AG08395 (cell line): ENCODE data around the gene AGBL4.

Source experiments
- DNase-seq: peaks from one replicate; pipeline ENCODE4 v3.0.0; 2012; ENCODE audit warnings: mixed read lengths, low spot score

AGBL4 gene

DNA sequence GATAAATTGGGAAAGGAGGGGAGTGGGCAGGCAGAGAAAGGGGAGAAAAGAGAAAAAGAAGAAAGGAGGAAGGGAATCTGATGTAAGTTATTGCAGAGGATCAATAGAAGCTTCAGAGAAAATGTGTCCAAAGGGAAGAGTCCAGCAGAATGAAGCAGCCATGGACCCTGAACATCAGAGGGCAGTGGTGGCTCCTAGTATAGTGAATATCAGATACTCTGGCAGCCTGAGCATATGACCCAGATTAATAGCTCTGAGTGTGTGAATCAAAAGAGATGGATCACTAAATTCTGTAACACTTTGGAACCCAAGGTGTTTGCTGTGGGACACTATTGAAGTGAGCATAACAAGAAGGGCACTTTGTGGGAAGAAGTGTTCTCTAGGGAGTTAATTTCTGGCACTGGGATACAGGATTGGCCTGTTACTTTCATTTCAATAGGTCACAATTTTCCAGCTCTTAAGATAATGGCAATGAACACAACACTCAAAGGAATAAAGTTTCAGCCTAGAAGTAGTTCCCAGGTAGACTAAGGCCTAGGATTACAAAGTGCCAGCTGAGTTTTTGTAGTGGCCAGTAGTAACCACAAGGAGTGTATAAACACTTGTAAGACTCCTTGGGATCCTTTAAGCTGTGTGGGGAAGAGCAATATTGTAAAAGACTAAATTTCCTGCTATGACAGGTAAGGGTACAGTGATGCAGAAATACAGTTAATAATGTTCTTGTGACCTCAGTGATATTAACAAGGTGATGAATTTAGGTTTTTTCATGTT is 1082.6 kb downstream of the AGBL4 start:
- DNase-seq, result no peak

DNA sequence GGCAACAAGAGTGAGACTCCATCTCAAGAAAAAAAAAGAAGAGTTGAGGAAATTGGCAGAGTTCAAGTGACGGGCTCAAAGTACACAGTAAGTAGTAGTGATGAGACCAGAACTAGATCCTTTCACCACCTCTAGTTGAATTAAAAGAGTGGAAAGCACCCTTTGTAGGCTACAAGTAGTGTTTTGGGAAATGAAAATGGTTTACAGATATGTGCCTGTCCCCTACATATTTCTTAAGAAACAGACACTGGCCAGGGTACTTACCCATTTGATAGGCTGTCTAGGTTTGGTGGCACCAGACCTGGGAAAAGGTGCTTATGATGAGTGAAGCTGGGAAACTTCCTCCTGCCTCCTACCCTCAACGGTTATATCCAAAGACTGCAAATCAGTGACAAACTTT is 1083.4 kb downstream of the AGBL4 start:
- DNase-seq, result no peak

DNA sequence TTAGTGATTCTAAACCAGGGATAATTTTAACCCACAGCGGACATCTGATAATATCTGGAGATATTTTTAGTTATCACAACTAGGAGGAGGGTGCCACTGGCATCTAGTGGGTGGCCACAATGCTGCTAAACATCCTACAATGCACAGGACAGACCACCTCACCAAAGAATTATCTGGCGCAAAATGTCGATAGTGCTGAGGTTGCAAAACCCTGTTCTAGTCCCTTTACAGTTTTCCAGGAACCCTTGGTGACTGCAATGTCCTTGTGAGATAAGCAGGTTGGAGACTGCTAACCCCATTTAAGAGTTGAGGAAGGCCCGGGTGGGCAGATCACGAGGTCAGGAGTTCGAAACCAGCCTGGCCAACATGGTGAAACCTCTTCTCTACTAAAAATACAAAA is 1083.9 kb downstream of the AGBL4 start:
- no peak for DNase-seq

DNA sequence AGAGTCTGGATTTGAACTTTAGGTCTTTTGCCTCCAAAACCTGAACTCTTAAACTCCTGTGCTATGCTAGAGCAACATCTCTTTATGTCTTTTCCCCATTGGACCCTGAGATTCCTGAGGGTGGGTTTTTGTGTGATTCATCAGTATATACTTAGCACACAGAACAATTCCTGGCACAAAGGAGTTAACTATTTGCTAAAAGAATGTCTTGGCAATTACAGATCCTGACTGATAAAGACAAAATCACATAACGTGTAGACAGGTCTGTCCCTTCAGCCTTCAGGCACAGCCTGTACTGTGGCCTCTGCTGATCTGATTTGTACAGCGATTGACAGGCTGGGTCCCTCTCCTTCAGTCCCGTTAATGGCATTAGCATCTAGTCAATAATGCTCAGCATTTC is 1084.7 kb downstream of the AGBL4 start:
- DNase-seq, result no peak

DNA sequence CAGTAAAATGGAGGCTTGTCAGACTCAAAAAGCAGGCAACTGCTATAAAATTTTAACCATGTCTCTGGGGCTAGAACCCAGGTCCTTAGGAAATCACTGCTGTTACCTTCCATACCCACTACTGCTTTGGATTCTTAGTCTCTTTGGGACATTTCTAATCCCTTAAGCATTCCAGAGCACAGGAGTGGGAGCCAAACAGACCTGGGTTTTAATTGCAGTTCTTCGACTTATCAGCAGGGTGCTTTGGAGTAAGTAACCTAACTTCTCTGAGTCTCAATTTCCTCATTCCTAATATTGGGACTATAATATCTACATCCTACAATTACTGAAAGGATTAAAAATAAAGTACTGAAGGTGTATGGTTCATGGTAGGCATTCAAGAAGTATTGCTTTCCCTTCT is 1086.0 kb downstream of the AGBL4 start:
- no peak for DNase-seq

DNA sequence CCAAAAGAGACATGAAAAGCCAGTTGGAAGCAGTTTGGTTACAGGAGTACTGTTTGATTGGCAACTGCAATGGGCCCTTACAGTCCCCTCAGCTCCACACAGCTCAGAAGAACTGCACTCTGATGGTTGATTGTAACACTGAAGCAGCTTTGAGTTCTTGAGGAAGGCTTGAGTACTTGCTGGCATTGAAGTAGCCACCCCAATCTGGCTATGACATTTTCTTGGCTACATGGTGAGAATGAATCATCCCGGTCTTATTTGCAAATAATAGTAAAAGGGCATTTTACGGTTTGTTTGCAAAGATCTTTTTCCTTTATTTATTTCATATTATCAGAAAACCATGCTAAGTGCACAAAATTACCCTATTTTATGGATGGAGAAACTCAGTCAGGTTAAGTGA is 1087.3 kb downstream of the AGBL4 start:
- DNase-seq, result no peak

DNA sequence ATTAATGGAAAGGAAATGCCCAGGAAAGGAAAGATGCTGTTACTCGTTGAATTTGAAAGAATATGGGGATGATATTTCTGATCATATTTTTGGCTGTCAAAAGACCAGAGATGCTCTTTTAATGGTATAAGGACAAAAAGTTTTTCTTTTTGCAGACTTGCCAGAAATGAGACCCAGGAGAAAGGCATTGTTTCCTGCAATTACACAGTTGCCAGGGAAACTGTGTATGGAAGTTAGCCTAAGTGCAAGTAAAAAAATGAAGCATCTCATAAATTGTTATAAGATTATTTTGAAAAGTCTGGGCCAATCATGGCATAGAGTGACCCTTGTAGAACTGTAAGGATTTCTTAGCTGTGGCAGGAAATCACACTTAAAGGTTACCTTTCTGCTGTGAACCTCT is 1091.4 kb downstream of the AGBL4 start:
- DNase-seq, result no peak

DNA sequence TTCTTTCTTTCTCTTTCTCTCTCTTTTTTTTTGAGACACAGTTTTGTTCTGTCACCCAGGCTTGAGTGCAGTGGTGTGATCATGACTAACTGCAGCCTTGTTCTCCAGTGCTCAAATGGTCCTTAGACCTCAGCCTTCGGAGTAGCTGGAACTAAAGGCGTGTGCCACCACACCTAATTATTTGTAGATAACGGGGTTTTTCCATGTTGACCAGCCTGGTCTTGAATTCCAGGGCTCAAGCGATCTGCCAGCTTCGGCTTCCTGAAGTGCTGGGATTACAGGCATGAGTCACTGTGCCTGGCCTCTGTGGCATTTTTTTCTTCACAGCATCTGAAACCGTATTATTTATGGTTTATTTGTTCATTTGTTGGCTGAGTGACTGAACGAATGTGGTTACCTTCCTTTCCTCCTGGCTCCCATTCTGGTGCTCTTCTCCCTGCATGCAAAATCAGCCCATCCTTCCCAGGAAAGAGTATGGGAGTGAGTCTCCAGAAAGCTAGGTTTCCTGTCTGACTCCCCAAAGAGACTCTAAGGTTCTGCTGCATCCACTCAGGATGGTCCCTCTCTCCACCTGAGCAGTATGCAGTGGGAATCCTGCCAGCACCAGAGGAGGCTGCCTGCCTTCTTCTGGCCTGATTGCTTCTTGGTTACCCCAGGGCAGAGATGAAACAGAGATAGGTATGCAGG is 1092.1 kb downstream of the AGBL4 start:
- DNase-seq, result peak; percentile 69

DNA sequence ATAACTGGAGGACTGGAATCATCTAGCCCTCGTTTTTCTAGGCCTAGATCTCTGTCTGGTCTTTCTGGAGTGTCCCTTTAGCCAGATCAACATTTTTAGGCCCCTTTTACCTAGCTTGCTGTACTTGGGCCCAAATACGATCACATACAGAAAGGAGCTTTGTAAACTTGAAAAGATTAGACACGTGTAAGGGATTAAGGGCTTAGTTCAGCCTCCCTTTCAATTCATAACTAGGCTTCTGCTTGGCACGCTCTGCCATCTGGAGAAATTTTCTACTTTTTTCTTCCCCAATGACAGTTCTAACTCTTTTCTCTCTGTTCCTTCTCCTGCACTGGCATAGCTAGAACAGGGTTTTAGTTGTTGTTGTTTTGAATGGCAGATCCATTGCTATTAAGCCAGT is 1093.7 kb downstream of the AGBL4 start:
- DNase-seq, result no peak

DNA sequence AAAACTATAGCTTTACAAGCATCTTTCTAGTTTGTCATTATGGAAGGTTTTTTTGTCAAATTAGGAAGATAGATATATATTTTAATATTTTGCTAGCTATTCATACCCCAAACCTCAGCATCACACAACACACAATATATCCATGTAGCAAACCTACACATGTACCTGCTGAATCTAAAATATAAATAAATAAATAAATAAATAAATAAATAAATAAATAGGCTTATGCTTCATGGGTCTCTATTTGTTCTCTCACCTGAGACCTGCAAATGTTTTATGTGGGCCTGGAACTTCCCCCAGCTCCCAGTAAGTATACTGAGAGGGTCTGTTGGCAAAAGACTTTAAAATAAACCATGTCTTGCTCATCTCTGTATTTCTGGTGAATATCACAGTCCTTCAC is 1099.7 kb downstream of the AGBL4 start:
- DNase-seq, result no peak

DNA sequence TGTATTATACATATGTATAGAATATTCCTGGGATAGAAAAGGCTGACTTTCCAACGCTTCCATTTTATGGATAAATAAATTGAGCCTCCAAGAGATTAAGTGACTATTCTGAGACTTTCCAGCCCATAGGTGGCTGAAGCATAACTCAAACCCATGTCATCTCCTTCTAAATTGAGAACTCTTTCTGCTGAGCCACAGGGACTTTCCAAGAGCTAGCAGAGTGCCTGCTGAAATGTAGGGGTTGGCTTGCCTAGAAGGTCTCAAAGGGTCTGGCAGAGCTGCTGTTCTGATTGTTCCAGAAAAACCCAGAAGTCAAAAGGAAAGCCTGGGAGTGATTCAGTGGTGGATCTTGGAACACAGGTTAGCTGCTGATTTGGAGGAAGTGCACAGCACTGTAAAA is 1100.6 kb downstream of the AGBL4 start:
- DNase-seq, result no peak

DNA sequence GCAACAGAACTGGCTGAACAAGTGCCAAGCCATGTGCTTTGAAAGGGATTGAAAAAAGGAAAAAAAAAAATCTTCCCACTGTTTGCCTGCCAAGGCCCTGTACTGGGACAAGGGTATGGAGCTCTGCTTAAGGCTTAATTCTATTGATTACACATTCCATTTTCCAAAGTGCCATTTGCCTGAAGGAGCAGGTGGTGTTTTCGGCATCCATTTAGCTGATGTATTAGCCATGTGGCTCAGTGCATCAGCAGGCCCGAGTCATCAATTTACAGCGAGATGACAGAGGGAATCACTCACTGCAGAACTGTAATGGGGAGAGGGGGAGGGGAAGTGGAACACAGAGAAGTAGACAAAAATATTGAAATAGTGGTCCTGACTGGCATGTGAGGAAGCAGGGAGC is 1102.9 kb downstream of the AGBL4 start:
- no peak for DNase-seq

DNA sequence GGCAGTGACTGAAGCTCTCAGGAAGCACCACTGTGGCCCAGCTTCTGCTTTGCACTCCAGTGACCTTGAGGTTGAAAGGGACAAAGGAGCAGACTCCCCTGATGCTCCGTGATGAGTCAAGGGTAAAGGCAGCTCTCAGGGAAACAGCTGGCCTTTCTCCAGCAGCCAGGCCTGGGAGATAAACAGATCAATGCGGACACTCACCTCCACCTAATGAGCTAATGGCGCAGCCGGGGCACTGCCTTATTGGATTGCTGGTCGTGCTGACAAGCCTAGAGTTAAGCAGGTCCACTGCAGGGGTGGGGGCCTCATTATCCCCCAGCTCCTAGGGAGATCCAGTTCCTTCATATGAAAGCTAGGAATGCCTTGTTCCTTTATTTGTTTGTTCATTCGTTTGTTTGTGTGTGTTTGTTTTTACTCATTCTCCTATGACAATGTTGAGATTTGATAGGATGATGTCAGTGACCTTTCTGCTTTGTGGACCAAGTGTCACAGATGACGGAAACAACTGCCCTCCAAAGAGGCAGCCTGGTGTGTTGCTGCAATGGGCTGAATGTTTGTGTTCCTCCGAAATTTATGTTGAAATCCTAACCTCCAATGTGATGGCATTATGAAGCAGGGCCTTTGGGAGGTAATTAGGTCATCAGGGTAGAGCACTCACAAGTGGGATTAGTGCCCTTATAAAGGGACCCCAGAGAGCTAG is 1105.7 kb downstream of the AGBL4 start:
- no peak for DNase-seq

DNA sequence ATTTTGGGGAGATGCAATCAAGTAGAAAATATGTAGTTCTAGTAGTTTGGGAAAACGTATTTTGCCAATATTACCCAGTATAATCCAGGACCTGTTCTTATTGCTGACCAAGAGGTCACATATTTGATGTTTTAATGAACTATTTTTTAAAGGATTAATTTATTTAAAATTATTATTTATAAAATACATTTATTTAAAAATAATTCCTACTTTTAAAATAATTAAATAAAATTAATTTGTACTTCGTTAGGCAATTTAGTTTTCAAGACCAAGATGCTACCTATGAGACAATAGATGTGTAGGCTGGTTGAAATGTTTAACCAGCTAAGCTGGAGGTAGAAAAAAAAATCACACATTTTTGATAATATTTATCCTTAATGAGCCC is 1106.7 kb downstream of the AGBL4 start:
- DNase-seq, result no peak

DNA sequence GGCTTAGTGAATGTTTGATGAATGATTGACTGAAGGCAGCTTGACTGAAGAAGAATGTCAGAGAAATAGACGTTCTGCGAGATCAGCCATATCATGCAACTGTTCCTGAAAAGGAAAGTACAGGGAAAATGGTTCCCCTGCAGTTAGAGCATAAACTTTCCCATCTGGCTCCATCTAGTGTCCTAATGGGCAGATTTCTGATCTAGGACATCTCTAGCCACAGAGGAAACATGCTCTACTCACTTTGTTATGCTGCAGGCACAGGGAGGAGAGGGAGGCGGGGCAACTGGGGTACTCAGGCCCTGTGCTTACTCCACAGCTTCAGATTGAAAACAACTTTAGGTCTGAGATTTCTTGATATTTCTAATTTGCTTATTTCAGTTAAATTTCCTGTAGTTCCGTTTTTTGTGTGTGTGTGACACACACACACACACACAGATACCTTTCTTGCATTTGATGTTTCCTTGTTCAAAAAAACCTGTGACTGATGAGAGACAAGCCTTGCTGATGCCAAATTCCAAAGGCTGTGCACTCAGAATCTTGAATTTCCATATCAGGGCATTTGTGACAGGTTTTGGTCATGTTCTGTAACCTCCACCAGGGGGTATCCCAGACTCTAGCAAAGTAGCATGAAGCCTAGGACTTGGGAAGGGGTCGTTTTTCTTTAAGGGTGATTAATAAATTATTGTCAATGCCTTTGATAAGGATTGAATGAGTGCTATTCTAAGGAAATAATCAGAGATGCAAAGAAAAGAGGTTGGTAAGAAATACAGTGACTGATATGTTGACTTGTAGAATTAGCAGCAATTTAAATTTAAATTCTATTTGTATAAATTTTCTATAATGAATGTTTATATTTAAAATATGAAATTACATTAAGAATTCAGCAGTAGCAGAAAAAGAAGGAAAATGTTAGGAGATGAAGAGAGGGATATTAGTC is 1107.4 kb downstream of the AGBL4 start:
- peak; percentile 77 for DNase-seq

DNA sequence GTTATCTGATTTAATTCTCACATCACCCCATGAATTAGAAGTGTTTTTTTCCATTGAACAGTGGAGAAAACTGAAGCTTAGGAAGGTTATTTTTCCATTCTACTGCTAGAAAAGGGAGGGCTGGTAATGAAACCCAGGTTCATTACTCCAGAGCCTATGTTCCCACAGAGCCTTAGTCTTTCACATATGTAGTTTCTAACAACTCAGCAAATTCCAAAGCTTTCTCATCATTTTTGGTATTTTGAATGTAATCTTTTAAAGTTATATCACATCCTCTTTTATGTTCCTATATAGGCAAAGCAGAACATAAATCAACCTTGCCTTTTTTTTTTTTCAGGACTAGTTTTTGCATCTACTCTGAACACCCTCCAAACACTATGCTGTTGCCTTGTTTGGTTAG is 1115.1 kb downstream of the AGBL4 start:
- DNase-seq, result no peak

DNA sequence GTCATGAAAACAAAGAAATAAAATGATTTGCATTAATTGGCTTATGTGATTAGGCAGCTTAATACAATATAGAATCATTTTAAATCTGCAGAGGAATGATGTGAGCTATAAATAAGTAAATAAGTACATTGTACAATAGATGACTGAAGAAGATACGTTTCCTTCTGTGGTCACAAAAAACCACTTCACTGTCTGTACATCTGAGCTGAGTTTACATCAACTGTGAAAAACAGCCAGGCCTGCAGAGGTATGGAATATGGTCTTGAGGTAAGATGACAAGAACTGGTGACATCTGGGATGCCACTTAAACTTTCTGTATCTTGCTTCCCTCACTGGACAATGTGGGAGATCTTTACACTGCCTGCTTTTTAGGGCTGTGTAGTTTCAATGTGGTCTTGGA is 1117.0 kb downstream of the AGBL4 start:
- DNase-seq, result no peak

DNA sequence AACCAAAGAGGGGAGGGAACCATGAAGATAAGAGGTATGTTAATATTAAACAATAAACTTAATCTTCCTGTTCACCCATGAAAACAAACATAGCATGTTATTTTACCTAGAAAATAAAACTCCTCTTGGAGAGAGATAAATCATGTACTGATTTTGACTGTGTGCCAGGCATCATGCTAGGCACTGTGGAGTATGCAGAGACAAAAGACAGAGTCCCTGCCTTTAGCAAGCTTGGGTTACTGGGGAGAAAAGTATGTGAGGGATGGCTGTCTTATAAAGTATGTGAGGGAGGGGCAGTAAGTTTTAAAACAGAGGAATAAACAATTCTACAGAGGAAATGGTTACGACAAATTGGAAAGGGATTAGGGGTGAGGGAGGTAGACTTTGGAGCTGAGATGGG is 1117.6 kb downstream of the AGBL4 start:
- no peak for DNase-seq

DNA sequence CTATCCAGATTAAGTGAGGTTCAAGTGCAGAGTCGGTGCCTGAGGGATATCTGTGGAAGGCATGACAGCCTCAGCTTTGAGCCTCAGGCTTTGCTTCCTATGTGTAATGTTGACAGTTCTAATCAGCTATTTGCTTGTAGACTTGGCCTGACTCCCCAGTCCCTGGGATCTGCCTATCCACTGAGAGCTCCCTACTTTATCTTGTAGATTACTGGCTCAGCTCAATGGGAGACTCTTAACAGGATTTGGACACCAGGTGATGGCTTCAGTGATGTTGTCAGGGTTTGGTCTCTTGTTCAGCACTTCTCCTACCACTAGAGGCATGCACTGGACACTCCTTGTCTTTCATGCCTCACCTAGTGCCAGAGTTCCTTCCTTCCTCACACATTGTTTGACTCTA is 1120.5 kb downstream of the AGBL4 start:
- DNase-seq, result no peak

DNA sequence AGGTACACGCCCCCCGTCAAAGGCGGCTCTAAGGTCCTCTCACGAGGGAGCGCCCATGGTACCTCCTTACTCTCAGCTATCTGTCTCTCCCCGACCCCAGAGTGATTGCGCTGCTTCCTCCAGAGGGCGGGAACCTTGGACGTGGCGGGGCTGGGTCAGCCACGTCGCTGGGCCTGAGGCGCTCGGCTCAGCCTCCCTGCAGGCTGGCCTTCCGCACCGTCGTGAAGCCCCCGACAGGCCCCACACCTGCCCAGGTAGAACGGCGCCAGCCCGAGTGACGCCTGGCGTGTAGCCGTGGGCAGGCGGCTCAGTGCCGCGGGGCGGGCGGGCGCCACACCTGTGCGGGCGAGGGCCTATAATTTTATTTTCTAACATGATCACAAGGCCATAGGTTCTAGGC is 1124.9 kb downstream of the AGBL4 start:
- no peak for DNase-seq

DNA sequence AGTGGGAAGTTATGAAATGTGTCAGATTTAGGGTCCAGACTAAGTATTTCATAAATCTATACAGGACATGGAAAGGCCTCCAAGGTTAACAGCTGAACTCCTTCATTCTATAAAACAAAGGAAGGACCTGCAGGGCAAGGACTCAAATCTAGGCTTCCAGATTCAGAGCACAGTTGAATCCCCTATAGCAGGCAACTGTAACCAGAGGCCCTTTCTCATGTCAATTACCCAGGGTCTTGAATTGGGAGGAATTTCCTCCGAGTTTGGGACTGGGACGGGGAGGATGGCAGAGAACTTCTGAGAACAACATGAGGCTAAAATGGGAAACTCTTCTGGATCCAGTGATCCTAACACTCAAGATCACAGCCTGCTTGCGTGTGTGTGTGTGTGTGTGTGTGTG is 1134.1 kb downstream of the AGBL4 start:
- no peak for DNase-seq

DNA sequence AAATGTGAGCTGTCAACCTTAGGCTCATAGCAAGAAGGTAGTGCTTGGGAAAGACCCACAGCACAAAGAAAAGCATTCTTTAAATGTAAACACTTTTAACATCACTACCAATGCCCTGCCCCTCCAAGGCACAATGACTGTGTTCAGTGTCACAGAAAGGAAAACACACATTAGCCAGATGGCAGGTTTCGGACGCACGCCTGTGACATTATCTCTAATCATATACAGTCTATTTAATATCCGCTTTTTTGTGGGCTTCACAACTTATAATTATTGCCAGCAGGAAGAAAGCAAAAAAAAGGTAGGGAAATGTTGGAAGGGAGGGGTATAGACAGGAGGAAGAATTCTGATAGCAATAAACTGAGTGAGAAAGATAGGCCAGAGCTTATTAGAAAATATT is 1134.7 kb downstream of the AGBL4 start:
- no peak for DNase-seq
